C4-2B (cell line): ENCODE data around the gene BBIP1.

Source experiments
- CTCF ChIP-seq: fragments of 450-650 bp; conservative IDR thresholded peaks from 2 replicates; pipeline ENCODE4 v1.5.1; 2017; ENCODE audit warnings: mild to moderate bottlenecking
- ZFX ChIP-seq: fragments of 450-650 bp; IDR thresholded peaks from 2 replicates; pipeline ENCODE4 v1.6.1; 2017

GRCh38 chr10:110876000-110876399 lies 43.0 kb downstream of the BBIP1 start:
- TF ChIP-seq CTCF (no peak), ZFX (no peak)
